Neural progenitor cell (in vitro differentiated cells): ENCODE measurements around the gene ANXA2. TPM values are rescaled to one million over a fixed set of nuclear protein-coding genes. Genes with fewer than 3 reads are reported as not detected.
"Not testable (repeated sequence)": the region's sequence is repeated elsewhere in the genome, so short reads cannot be mapped to it uniquely, and the experiment has no call there.

Experiments used
- DNase-seq: peaks from one replicate; pipeline ENCODE4 v3.0.0-alpha.2; 2016; ENCODE audit warnings: low spot score
- H2AFZ ChIP-seq: fragments of 200-600 bp; sonication (generic); replicated peaks from 2 replicates; pipeline ENCODE4 v1.6.1; 2016; ENCODE audit warnings: antibody characterized with exemption
- H3F3A ChIP-seq: fragments of 200-600 bp; sonication (generic); 2 replicates; pipeline ENCODE4 v1.6.1; 2016; ENCODE audit warnings: antibody characterized with exemption, low read depth
- H3K27ac ChIP-seq: fragments of 200-600 bp; sonication (generic); 2 replicates; pipeline ENCODE4 v1.5.1; 2016; ENCODE audit warnings: mild to moderate bottlenecking
- H3K27me3 ChIP-seq: fragments of 200-600 bp; sonication (generic); 2 replicates; pipeline ENCODE4 v1.6.1; 2016; ENCODE audit warnings: mild to moderate bottlenecking, moderate library complexity
- H3K36me3 ChIP-seq: fragments of 200-600 bp; sonication (generic); 2 replicates; pipeline ENCODE4 v1.5.1; 2016
- H3K4me1 ChIP-seq: fragments of 200-600 bp; sonication (generic); 2 replicates; pipeline ENCODE4 v1.6.1; 2016; ENCODE audit warnings: mixed run types
- H3K4me2 ChIP-seq: fragments of 200-600 bp; sonication (generic); 2 replicates; pipeline ENCODE4 v1.6.1; 2016
- H3K4me3 ChIP-seq: fragments of 200-600 bp; sonication (generic); 2 replicates; pipeline ENCODE4 v1.5.1; 2016
- H3K79me2 ChIP-seq: fragments of 200-600 bp; sonication (generic); 2 replicates; pipeline ENCODE4 v1.6.1; 2016; ENCODE audit warnings: low read depth
- H3K9ac ChIP-seq: fragments of 200-600 bp; sonication (generic); 2 replicates; pipeline ENCODE4 v1.6.1; 2016
- H3K9me3 ChIP-seq: fragments of 200-600 bp; sonication (generic); 2 replicates; pipeline ENCODE4 v1.5.1; 2016; ENCODE audit warnings: low read depth
- H4K20me1 ChIP-seq: fragments of 200-600 bp; sonication (generic); 2 replicates; pipeline ENCODE4 v1.6.1; 2016; ENCODE audit warnings: low read depth
- H3K27ac Mint-ChIP-seq: 3 replicates; pipeline ENCODE4 v1.8.0; 2021; ENCODE audit warnings: mixed read lengths
- H3K27me3 Mint-ChIP-seq: 2 replicates; pipeline ENCODE4 v1.8.0; 2022; ENCODE audit warnings: low read depth, mild to moderate bottlenecking, inconsistent platforms, moderate library complexity, mixed read lengths; ENCODE audit not compliant: insufficient read depth
- H3K36me3 Mint-ChIP-seq: 3 replicates; pipeline ENCODE4 v1.8.0; 2021; ENCODE audit warnings: mixed read lengths
- H3K4me1 Mint-ChIP-seq: 3 replicates; pipeline ENCODE4 v1.8.0; 2021; ENCODE audit warnings: mixed read lengths
- H3K4me3 Mint-ChIP-seq: 3 replicates; pipeline ENCODE4 v1.8.0; 2021; ENCODE audit warnings: mild to moderate bottlenecking, moderate library complexity, mixed read lengths
- H3K9me3 Mint-ChIP-seq: 3 replicates; pipeline ENCODE4 v1.8.0; 2020; ENCODE audit warnings: mixed read lengths
- EZH2 ChIP-seq: fragments of 200-600 bp; sonication (generic); IDR thresholded peaks from 2 replicates; pipeline ENCODE4 v1.6.1; 2017; ENCODE audit warnings: antibody characterized with exemption, mild to moderate bottlenecking, moderate library complexity
- EZH2phosphoT487 ChIP-seq: fragments of 200-600 bp; sonication (generic); IDR thresholded peaks from 2 replicates; pipeline ENCODE4 v1.6.1; 2017; ENCODE audit warnings: antibody characterized with exemption
- total RNA-seq: library from RNA; depleted of rRNA; stranded (reverse); fragments of >200 nt; gene quantifications from 2 replicates; pipeline ENCODE4 v1.2.3, GENCODE V29; 2015; ENCODE audit warnings: low replicate concordance
- TF ChIP-seq, protein P1 (sequence below): fragments of 200-600 bp; sonication (generic); IDR thresholded peaks from 2 replicates; pipeline ENCODE4 v1.5.1; 2017; ENCODE audit warnings: antibody characterized with exemption, mild to moderate bottlenecking

The ANXA2 gene
- total RNA-seq, 1 donor from 2014 or later: 20.1 TPM

DNA sequence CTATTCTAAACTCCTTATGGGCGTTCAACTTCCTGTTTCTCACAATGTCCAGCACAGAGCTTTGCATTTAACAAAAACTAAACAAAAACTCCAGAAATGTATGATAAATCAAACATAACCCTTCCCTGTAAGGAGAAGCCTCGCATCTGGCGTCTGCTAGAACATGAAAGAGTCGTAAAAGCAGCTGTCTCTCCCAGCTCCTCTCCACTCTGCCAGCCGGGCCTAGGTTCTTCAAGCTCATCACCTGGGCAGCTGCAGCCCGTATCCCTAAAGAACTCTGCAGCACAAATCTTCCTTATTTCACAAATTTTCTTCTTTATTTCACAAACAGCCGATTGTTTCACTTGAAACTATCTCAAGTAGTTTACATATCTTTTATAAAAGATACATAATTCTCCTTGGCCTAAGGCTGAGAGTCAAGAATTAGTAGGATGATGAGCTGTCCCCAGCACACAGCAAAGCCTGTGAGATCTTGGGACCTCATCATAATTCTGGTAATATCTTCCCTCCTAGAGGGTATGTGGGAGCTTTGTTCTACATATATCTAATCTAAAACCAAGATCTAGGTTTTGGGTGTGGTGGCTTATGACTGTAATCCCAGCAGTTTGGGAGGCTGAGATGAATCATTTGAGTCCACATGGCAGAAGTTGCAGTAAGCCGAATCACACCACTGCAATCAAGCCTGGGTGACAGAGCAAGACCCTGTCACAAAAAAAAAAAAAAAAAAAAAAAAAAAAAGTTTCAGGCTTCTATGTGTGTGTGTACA, 35.3 kb downstream of the ANXA2 start:
- Histone ChIP-seq H3K4me1 (no peaks in the 10 kb centered on the region), H3K4me2 (no peak overlapping the region), H3K36me3 (no peaks in the 10 kb centered on the region), H3K4me3 (no peak overlapping the region), H3K9ac (no peak overlapping the region), H2AFZ (no peak overlapping the region), H3K27ac (no peak overlapping the region), H4K20me1 (no peaks in the 10 kb centered on the region), H3K27me3 (peaks cover 4% of the 10 kb centered on the region), H3K9me3 (no peaks in the 10 kb centered on the region), H3K79me2 (no peaks in the 10 kb centered on the region), H3F3A (no peaks in the 10 kb centered on the region)
- no peak for DNase-seq
- Mint-ChIP-seq H3K4me1 (peaks cover 25% of the 10 kb centered on the region), H3K36me3 (peaks cover 13% of the 10 kb centered on the region), H3K27me3 (peaks cover 2% of the 10 kb centered on the region), H3K4me3 (no peak overlapping the region), H3K9me3 (peaks cover 7% of the 10 kb centered on the region), H3K27ac (peak overlapping the region; percentile 1)
- TF ChIP-seq EZH2: no peak
- TF ChIP-seq, protein P1, sequence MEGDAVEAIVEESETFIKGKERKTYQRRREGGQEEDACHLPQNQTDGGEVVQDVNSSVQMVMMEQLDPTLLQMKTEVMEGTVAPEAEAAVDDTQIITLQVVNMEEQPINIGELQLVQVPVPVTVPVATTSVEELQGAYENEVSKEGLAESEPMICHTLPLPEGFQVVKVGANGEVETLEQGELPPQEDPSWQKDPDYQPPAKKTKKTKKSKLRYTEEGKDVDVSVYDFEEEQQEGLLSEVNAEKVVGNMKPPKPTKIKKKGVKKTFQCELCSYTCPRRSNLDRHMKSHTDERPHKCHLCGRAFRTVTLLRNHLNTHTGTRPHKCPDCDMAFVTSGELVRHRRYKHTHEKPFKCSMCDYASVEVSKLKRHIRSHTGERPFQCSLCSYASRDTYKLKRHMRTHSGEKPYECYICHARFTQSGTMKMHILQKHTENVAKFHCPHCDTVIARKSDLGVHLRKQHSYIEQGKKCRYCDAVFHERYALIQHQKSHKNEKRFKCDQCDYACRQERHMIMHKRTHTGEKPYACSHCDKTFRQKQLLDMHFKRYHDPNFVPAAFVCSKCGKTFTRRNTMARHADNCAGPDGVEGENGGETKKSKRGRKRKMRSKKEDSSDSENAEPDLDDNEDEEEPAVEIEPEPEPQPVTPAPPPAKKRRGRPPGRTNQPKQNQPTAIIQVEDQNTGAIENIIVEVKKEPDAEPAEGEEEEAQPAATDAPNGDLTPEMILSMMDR: no peak
- TF ChIP-seq EZH2phosphoT487: no peak

DNA sequence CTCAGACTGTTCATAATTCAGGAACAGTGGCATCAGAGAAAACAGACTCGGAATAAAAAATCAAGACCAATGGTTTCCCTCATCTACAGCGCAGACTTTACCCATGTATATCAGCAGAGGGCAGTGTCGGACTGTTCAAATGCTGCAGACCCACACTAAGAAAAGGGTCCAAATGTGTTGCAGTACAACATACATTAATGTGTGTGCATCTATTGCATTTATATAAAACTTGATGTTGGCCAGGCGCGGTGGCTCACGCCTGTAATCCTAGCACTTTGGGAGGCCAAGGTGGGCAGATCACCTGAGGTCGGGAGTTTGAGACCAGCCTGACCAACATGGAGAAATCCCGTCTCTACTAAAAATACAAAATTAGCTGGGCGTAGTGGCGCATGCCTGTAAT, 38.0 kb downstream of the ANXA2 start:
- Mint-ChIP-seq H3K4me1 (peaks cover 25% of the 10 kb centered on the region), H3K36me3 (peaks cover 16% of the 10 kb centered on the region)
- not testable (repeated sequence) for H3F3A ChIP-seq, H3K9ac ChIP-seq, H3K36me3 ChIP-seq, H4K20me1 ChIP-seq, H3K4me2 ChIP-seq, H3K9me3 Mint-ChIP-seq, H3K27ac ChIP-seq, H3K9me3 ChIP-seq, H3K27ac Mint-ChIP-seq, H3K4me3 ChIP-seq, H3K27me3 Mint-ChIP-seq, H3K4me3 Mint-ChIP-seq, H3K79me2 ChIP-seq, H3K27me3 ChIP-seq, H3K4me1 ChIP-seq
- peak; percentile 71 for DNase-seq
- H2AFZ ChIP-seq: peak overlapping the region; percentile 68
- TF ChIP-seq, protein P1: peak; percentile 90

DNA sequence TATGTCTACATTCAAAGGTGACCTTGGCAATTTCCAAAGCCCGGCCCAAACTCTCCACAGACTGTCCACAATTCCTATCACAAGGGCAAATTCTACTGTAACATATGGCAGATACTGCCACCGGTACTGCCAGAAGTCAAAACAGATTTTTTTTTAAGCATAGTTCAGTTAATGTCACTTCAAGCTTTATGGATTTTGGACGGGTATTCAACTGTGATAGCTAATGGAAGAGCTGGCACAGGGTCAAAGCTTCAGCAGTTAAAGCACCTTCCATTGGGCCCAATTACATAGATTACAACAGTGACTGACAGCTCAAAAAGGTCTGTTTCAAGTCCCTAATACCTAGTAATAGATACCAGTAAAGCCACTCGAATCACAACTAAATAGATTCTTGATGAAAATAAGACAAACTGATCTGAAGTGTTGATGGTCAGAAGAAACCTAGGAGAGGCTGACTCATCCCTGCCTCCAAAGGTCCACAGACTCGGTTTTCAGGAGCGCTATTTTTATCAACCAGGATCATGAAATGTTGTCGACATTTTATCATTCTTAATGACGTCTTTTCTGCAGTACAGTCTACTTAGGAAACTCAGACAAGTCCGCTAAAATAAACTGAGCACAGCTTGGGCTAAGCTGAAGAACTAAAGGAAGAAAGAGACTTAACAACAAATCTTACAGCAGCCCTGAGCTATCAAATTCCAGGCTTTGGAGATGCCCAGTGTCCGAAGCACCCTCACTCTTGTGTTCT, 38.7 kb downstream of the ANXA2 start:
- Mint-ChIP-seq H3K36me3 (peaks cover 15% of the 10 kb centered on the region), H3K4me1 (peaks cover 19% of the 10 kb centered on the region), H3K27ac (no peak overlapping the region), H3K9me3 (no peaks in the 10 kb centered on the region), H3K4me3 (no peak overlapping the region), H3K27me3 (no peaks in the 10 kb centered on the region)
- DNase-seq: no peak
- H3K4me3 ChIP-seq: no peak overlapping the region
- TF ChIP-seq, protein P1: no peak
- TF ChIP-seq EZH2: no peak
- no peak for TF ChIP-seq EZH2phosphoT487
- H4K20me1 ChIP-seq: no peaks in the 10 kb centered on the region
- no peaks in the 10 kb centered on the region for H3K9me3 ChIP-seq
- H3K4me2 ChIP-seq: no peak overlapping the region
- H2AFZ ChIP-seq: peak overlapping the region; percentile 68
- H3K36me3 ChIP-seq: no peaks in the 10 kb centered on the region
- no peak overlapping the region for H3K27ac ChIP-seq
- no peaks in the 10 kb centered on the region for H3K4me1 ChIP-seq
- peaks cover 4% of the 10 kb centered on the region for H3K27me3 ChIP-seq
- H3F3A ChIP-seq: no peaks in the 10 kb centered on the region
- H3K79me2 ChIP-seq: no peaks in the 10 kb centered on the region
- no peak overlapping the region for H3K9ac ChIP-seq
